Neuronal stem cell (in vitro differentiated cells): ENCODE measurements around the gene FBXO34.

Experiments
- DNase-seq: peaks from one replicate; pipeline ENCODE4 v3.0.0-alpha.2; 2013; ENCODE audit warnings: low spot score
- H2AFZ ChIP-seq: one replicate; pipeline ENCODE4 v1.6.1; 2013; ENCODE audit warnings: mild to moderate bottlenecking, low read length, inconsistent platforms
- H2AK5ac ChIP-seq: 2 replicates; pipeline ENCODE4 v1.6.1; 2013; ENCODE audit warnings: low read depth, mild to moderate bottlenecking, inconsistent platforms, low read length, moderate library complexity, mixed read lengths
- H2BK120ac ChIP-seq: 2 replicates; pipeline ENCODE4 v1.6.1; 2013; ENCODE audit warnings: low read depth, mild to moderate bottlenecking, inconsistent platforms, low read length, moderate library complexity, mixed read lengths
- H2BK12ac ChIP-seq: one replicate; pipeline ENCODE4 v1.6.1; 2013; ENCODE audit warnings: low read length, inconsistent platforms
- H2BK15ac ChIP-seq: 2 replicates; pipeline ENCODE4 v1.6.1; 2013; ENCODE audit warnings: mild to moderate bottlenecking, low read length, inconsistent platforms, mixed read lengths
- H2BK5ac ChIP-seq: one replicate; pipeline ENCODE4 v1.6.1; 2013; ENCODE audit warnings: inconsistent platforms, mild to moderate bottlenecking, low read length, moderate library complexity
- H3K14ac ChIP-seq: one replicate; pipeline ENCODE4 v1.6.1; 2013; ENCODE audit warnings: low read length, inconsistent platforms
- H3K18ac ChIP-seq: 2 replicates; pipeline ENCODE4 v1.6.1; 2013; ENCODE audit warnings: low read length, inconsistent platforms
- H3K23ac ChIP-seq: 2 replicates; pipeline ENCODE4 v1.6.1; 2013; ENCODE audit warnings: low read depth, mild to moderate bottlenecking, mixed read lengths, low read length, inconsistent platforms; ENCODE audit not compliant: poor library complexity
- H3K27ac ChIP-seq: replicated peaks from 3 replicates; pipeline ENCODE4 v1.5.1; 2013; ENCODE audit warnings: low read length, inconsistent platforms
- H3K27me3 ChIP-seq, 3 experiments: 2 replicates each; pipeline ENCODE4 v1.6.1; 2013; ENCODE audit warnings: low read length in 3 of 3, mild to moderate bottlenecking in 2 of 3, inconsistent platforms in 1 of 3, low read depth in 1 of 3, mixed read lengths in 1 of 3, moderate library complexity in 1 of 3; ENCODE audit not compliant: control insufficient read depth in 3 of 3, insufficient read depth in 3 of 3
- H3K36me3 ChIP-seq, 2 donors: replicated peaks in 1 of 2; 2 replicates each; pipeline ENCODE4 v1.6.1; 2013; ENCODE audit warnings: low read length in 2 of 2; ENCODE audit not compliant: control insufficient read depth in 2 of 2, insufficient read depth in 2 of 2
- H3K4ac ChIP-seq: 2 replicates; pipeline ENCODE4 v1.6.1; 2013; ENCODE audit warnings: inconsistent platforms, mild to moderate bottlenecking, low read length, moderate library complexity
- H3K4me1 ChIP-seq, 2 donors: 1 replicate in 1 of 2; 2 replicates in 1 of 2; pipeline ENCODE4 v1.6.1; 2013; ENCODE audit warnings: low read length in 2 of 2, low read depth in 1 of 2; ENCODE audit not compliant: control insufficient read depth in 2 of 2, insufficient read depth in 1 of 2
- H3K4me2 ChIP-seq: one replicate; pipeline ENCODE4 v1.6.1; 2013; ENCODE audit warnings: mild to moderate bottlenecking, low read length, inconsistent platforms; ENCODE audit not compliant: insufficient read depth, poor library complexity, severe bottlenecking
- H3K4me3 ChIP-seq, 2 donors: 2 replicates each; pipeline ENCODE4 v1.5.1; 2013; ENCODE audit warnings: low read length in 2 of 2, mild to moderate bottlenecking in 2 of 2, inconsistent platforms in 1 of 2, moderate library complexity in 1 of 2
- H3K79me1 ChIP-seq: one replicate; pipeline ENCODE4 v1.6.1; 2013; ENCODE audit warnings: low read depth, mild to moderate bottlenecking, inconsistent platforms, low read length, moderate library complexity
- H3K9ac ChIP-seq: one replicate; pipeline ENCODE4 v1.6.1; 2013; ENCODE audit warnings: mild to moderate bottlenecking, low read depth, low read length, inconsistent platforms; ENCODE audit not compliant: poor library complexity
- H3K9me3 ChIP-seq, 2 donors: replicated peaks in 1 of 2; 2 replicates each; pipeline versions ENCODE3 to v1.6.1; 2013; ENCODE audit warnings: low read length in 2 of 2, mild to moderate bottlenecking in 2 of 2, inconsistent platforms in 1 of 2, low read depth in 1 of 2, mixed read lengths in 1 of 2, moderate library complexity in 1 of 2; ENCODE audit not compliant: control insufficient read depth in 2 of 2, insufficient read depth in 1 of 2
- H4K8ac ChIP-seq: one replicate; pipeline ENCODE4 v1.6.1; 2013; ENCODE audit warnings: low read depth, mild to moderate bottlenecking, inconsistent platforms, low read length, moderate library complexity
- H4K91ac ChIP-seq: one replicate; pipeline ENCODE4 v1.6.1; 2013; ENCODE audit warnings: low read length, low read depth, mild to moderate bottlenecking, inconsistent platforms; ENCODE audit not compliant: poor library complexity
- WGBS, 2 donors: extraction: QIAGEN DNeasy Blood & Tissue Kit; methylation state at CpG; one replicate each; pipeline ENCODE4 v1.1.7; 2013; ENCODE audit warnings: missing lambda C conversion rate in 2 of 2, mixed read lengths in 1 of 2; ENCODE audit not compliant: insufficient read length in 2 of 2, insufficient replicate concordance in 1 of 2; ENCODE audit errors: extremely low coverage in 2 of 2; 5-methylcytosine and 5-hydroxymethylcytosine counted together

Gene FBXO34

GRCh38 chr14:55274751-55275150 lies 3.5 kb downstream of the FBXO34 start:
- Histone ChIP-seq H3K4me2 (no peak overlapping the region), H3K23ac (no peak overlapping the region), H3K4me1 (peaks cover 0 to 1% of the 10 kb centered on the region in 2 donors), H3K4me3 (no peak overlapping the region), H2BK15ac (no peak overlapping the region), H2BK12ac (no peak overlapping the region), H2BK5ac (no peak overlapping the region), H3K9ac (no peak overlapping the region), H3K79me1 (peaks cover 8% of the 10 kb centered on the region), H3K36me3 (peaks cover 0 to 15% of the 10 kb centered on the region in 2 donors), H3K27ac (no peak overlapping the region), H3K27me3 (no peaks in the 10 kb centered on the region), H2AK5ac (no peak overlapping the region), H3K14ac (no peak overlapping the region), H3K18ac (no peak overlapping the region), H3K4ac (no peak overlapping the region), H3K9me3 (no peaks in the 10 kb centered on the region), H4K91ac (no peak overlapping the region), H4K8ac (no peak overlapping the region), H2AFZ (no peak overlapping the region), H2BK120ac (no peak overlapping the region)
- WGBS, 2 donors: no CpG with 5 or more reads among the region's 1 CpG
- no peak for DNase-seq

- Histone ChIP-seq H3K4me2 (no peak overlapping the region), H3K23ac (no peak overlapping the region), H3K14ac (no peak overlapping the region), H3K36me3 (peaks cover 0 to 15% of the 10 kb centered on the region in 2 donors), H3K9me3 (peaks cover 0 to 4% of the 10 kb centered on the region in 2 donors), H3K18ac (no peak overlapping the region), H4K91ac (no peak overlapping the region), H3K27me3 (no peaks in the 10 kb centered on the region), H3K79me1 (peaks cover 5% of the 10 kb centered on the region), H2BK12ac (no peak overlapping the region), H2BK5ac (no peak overlapping the region), H4K8ac (no peak overlapping the region), H3K4ac (no peak overlapping the region), H2BK120ac (no peak overlapping the region), H3K4me3 (no peak overlapping the region), H2AK5ac (no peak overlapping the region), H3K27ac (no peak overlapping the region), H3K9ac (no peak overlapping the region), H2AFZ (no peak overlapping the region), H3K4me1 (peaks cover 0 to 1% of the 10 kb centered on the region in 2 donors), H2BK15ac (no peak overlapping the region)
- no CpG with 5 or more reads among the region's 3 CpGs for WGBS, 2 donors
- DNase-seq: no peak
Observed at GRCh38 chr14:55276736-55277135, 5.5 kb downstream of the FBXO34 start.

- no peak overlapping the region for H3K4ac ChIP-seq
- H3K27me3 ChIP-seq: no peaks in the 10 kb centered on the region
- H2AK5ac ChIP-seq: no peak overlapping the region
- no peak for DNase-seq
- peaks cover 3% of the 10 kb centered on the region for H3K79me1 ChIP-seq
- no peak overlapping the region for H3K14ac ChIP-seq
- H4K8ac ChIP-seq: no peak overlapping the region
- WGBS, 2 donors: no CpG with 5 or more reads among the region's 6 CpGs
- H2BK15ac ChIP-seq: no peak overlapping the region
- no peak overlapping the region for H2BK5ac ChIP-seq
- peaks cover 0 to 12% of the 10 kb centered on the region in 2 donors for H3K36me3 ChIP-seq
- H4K91ac ChIP-seq: no peak overlapping the region
- no peak overlapping the region for H3K18ac ChIP-seq
- H2BK12ac ChIP-seq: no peak overlapping the region
- no peak overlapping the region for H3K23ac ChIP-seq
- no peak overlapping the region for H3K9ac ChIP-seq
- peaks cover 0 to 4% of the 10 kb centered on the region in 2 donors for H3K9me3 ChIP-seq
- H3K27ac ChIP-seq: no peak overlapping the region
- no peak overlapping the region for H3K4me2 ChIP-seq
- no peak overlapping the region for H3K4me3 ChIP-seq
- H3K4me1 ChIP-seq: no peaks in the 10 kb centered on the region
- no peak overlapping the region for H2BK120ac ChIP-seq
- no peak overlapping the region for H2AFZ ChIP-seq
Observed at GRCh38 chr14:55277972-55278740, 6.9 kb downstream of the FBXO34 start.

GRCh38 chr14:55279384-55279783 lies 8.2 kb downstream of the FBXO34 start:
- H3K4me1 ChIP-seq: no peaks in the 10 kb centered on the region
- H2BK5ac ChIP-seq: no peak overlapping the region
- no peak overlapping the region for H3K18ac ChIP-seq
- no peak overlapping the region for H3K9ac ChIP-seq
- no peak overlapping the region for H2BK12ac ChIP-seq
- no peak overlapping the region for H3K4me2 ChIP-seq
- no peak overlapping the region for H2AFZ ChIP-seq
- no CpG with 5 or more reads among the region's 1 CpG for WGBS, 2 donors
- H3K4ac ChIP-seq: no peak overlapping the region
- no peak overlapping the region for H4K8ac ChIP-seq
- H3K27me3 ChIP-seq: no peaks in the 10 kb centered on the region
- no peak overlapping the region for H3K27ac ChIP-seq
- H3K4me3 ChIP-seq: no peak overlapping the region
- H3K36me3 ChIP-seq: peaks cover 0 to 10% of the 10 kb centered on the region in 2 donors
- no peak for DNase-seq
- H3K14ac ChIP-seq: no peak overlapping the region
- peaks cover 0 to 4% of the 10 kb centered on the region in 2 donors for H3K9me3 ChIP-seq
- H2BK15ac ChIP-seq: no peak overlapping the region
- no peak overlapping the region for H2AK5ac ChIP-seq
- no peak overlapping the region for H2BK120ac ChIP-seq
- H3K79me1 ChIP-seq: peaks cover 2% of the 10 kb centered on the region
- no peak overlapping the region for H3K23ac ChIP-seq
- no peak overlapping the region for H4K91ac ChIP-seq
